Natural killer cell (primary cell): ENCODE data around the gene PEX11A. TPM values are rescaled to one million over a fixed set of nuclear protein-coding genes. Genes with fewer than 3 reads are reported as not detected.
"Not testable (repeated sequence)": the region's sequence is repeated elsewhere in the genome, so short reads cannot be mapped to it uniquely, and the experiment has no call there.

Experiments
- ATAC-seq, 3 donors: fragments of 150-1000 bp in 2 of 3; fragments of 200-7000 bp in 1 of 3; cut with Tn5 transposase; 1 replicate in 1 of 3; 2 replicates in 2 of 3; pipeline ENCODE4 v1.10.0; 2021; ENCODE audit warnings: mild to moderate bottlenecking in 2 of 3, moderate library complexity in 2 of 3
- DNase-seq, 2 donors: peaks; one replicate each; pipeline versions ENCODE4 v3.0.0 to v3.0.0-alpha.2; 2013 to 2021; ENCODE audit warnings: mixed read lengths in 1 of 2
- H3K27ac ChIP-seq: one replicate; pipeline ENCODE4 v1.5.1; 2013; ENCODE audit warnings: mild to moderate bottlenecking, low read length
- H3K27me3 ChIP-seq: one replicate; pipeline ENCODE4 v1.6.1; 2013; ENCODE audit warnings: low read length; ENCODE audit not compliant: control insufficient read depth, insufficient read depth
- H3K36me3 ChIP-seq: one replicate; pipeline ENCODE4 v1.6.1; 2013; ENCODE audit warnings: low read length; ENCODE audit not compliant: control insufficient read depth, insufficient read depth
- H3K4me1 ChIP-seq: one replicate; pipeline ENCODE4 v1.6.1; 2013; ENCODE audit warnings: low read length; ENCODE audit not compliant: control insufficient read depth, insufficient read depth
- H3K4me3 ChIP-seq: one replicate; pipeline ENCODE4 v1.5.1; 2013; ENCODE audit warnings: low read length
- H3K9me3 ChIP-seq: one replicate; pipeline ENCODE4 v1.6.1; 2013; ENCODE audit warnings: low read length; ENCODE audit not compliant: control insufficient read depth, insufficient read depth
- H3K27ac Mint-ChIP-seq, 2 donors: one replicate each; pipeline ENCODE4 v1.8.0; 2022; ENCODE audit warnings: mild to moderate bottlenecking in 2 of 2, mixed read lengths in 2 of 2, moderate library complexity in 1 of 2
- H3K27me3 Mint-ChIP-seq, 2 donors: one replicate each; pipeline ENCODE4 v1.8.0; 2022; ENCODE audit warnings: low read depth in 2 of 2, mixed read lengths in 2 of 2
- H3K36me3 Mint-ChIP-seq: one replicate; pipeline ENCODE4 v1.8.0; 2022; ENCODE audit warnings: mixed read lengths
- H3K4me1 Mint-ChIP-seq, 2 donors: one replicate each; pipeline ENCODE4 v1.8.0; 2022; ENCODE audit warnings: mixed read lengths in 2 of 2
- H3K4me3 Mint-ChIP-seq: one replicate; pipeline ENCODE4 v1.8.0; 2022; ENCODE audit warnings: mild to moderate bottlenecking, moderate library complexity, mixed read lengths
- H3K9me3 Mint-ChIP-seq, 2 donors: one replicate each; pipeline ENCODE4 v1.8.0; 2022; ENCODE audit warnings: mixed read lengths in 2 of 2
- WGBS: methylation state at CpG from one replicate; pipeline ENCODE4 v1.1.7; 2013; ENCODE audit warnings: missing lambda C conversion rate; ENCODE audit not compliant: insufficient coverage; 5-methylcytosine and 5-hydroxymethylcytosine counted together
- intact Hi-C: fragments of 100-400 bp; cut with micrococcal nuclease; formaldehyde crosslinking; loops from one replicate; pipeline ENCODE4 v1.14.2; 2022
- total RNA-seq, 4 donors: library from RNA; stranded (reverse); fragments of 120-200 nt in 1 of 4; gene quantifications; one replicate each; pipeline versions ENCODE4 v1.2.3 to v1.2.4, GENCODE V29; 2013 to 2022
- TF ChIP-seq, protein P1 (sequence below): fragments of 200-600 bp; IDR thresholded peaks from one replicate; pipeline ENCODE4 v1.8.0; 2022; ENCODE audit warnings: antibody characterized with exemption

PEX11A gene
- total RNA-seq, 3 donors from 2014 or later (not counting 1 experiment from before 2014, with no cell fraction given) = 2.0 to 3.1 (median 3.1) TPM

DNA sequence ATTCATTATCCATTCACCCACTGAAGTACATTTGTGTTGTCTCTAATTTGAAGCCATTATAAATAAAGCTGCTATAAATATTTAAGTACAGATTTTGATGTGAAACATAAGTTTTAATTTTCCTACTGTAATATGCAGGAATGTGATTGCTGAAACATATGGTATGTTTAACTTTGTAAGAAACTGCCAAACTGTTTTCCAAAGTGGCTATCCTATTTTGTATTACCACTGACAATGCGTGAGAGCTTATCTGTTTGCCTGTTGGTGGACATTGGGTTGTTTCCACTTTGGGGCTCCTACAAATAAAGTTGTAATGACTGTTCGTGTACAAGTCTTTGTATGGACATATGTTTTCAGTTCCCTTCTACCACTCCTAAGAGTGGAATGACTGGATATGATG, 2.5 kb upstream of the PEX11A start:
- Mint-ChIP-seq H3K4me3 (peak overlapping the region; percentile 45), H3K36me3 (no peaks in the 10 kb centered on the region), H3K27ac (no peak overlapping the region), H3K4me1 (peaks cover 18 to 19% of the 10 kb centered on the region in 2 donors), H3K27me3 (peaks cover 4 to 7% of the 10 kb centered on the region in 2 donors), H3K9me3 (no peaks in the 10 kb centered on the region)
- Histone ChIP-seq H3K4me1 (peaks cover 16% of the 10 kb centered on the region), H3K4me3 (no peak overlapping the region), H3K27ac (no peak overlapping the region), H3K27me3 (no peaks in the 10 kb centered on the region), H3K36me3 (no peaks in the 10 kb centered on the region), H3K9me3 (no peaks in the 10 kb centered on the region)
- TF ChIP-seq, protein P1, sequence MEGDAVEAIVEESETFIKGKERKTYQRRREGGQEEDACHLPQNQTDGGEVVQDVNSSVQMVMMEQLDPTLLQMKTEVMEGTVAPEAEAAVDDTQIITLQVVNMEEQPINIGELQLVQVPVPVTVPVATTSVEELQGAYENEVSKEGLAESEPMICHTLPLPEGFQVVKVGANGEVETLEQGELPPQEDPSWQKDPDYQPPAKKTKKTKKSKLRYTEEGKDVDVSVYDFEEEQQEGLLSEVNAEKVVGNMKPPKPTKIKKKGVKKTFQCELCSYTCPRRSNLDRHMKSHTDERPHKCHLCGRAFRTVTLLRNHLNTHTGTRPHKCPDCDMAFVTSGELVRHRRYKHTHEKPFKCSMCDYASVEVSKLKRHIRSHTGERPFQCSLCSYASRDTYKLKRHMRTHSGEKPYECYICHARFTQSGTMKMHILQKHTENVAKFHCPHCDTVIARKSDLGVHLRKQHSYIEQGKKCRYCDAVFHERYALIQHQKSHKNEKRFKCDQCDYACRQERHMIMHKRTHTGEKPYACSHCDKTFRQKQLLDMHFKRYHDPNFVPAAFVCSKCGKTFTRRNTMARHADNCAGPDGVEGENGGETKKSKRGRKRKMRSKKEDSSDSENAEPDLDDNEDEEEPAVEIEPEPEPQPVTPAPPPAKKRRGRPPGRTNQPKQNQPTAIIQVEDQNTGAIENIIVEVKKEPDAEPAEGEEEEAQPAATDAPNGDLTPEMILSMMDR = no peak
- intact Hi-C loops = no loop called here
- no peak for DNase-seq
- ATAC-seq = no peak
- 100% methylated on average over 1 of the region's 2 CpGs for whole genome bisulfite sequencing

DNA sequence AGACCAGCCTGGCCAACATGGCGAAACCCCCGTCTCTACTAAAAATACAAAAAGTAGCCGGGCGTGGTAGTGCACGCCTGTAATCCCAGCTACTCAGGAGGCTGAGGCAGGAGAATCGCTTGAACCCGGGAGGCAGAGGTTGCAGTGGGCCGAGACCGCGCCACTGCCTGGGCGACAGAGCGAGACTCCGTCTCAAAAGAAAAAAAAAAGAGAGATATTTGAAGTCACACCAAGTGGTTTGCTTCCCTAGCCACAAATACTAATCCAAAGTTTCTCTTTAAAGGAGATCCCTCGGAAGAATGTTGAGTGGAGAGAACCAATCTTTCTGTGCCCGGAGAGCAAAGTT, 651 bp downstream of the PEX11A start:
- Mint-ChIP-seq H3K27ac (peak overlapping the region; percentile 82 to 91), H3K4me3 (peak overlapping the region; percentile 94), H3K4me1 (peaks cover 19 to 21% of the 10 kb centered on the region in 2 donors)
- H3K9me3 ChIP-seq, intact Hi-C loops, H3K27ac ChIP-seq, H3K27me3 ChIP-seq, H3K36me3 Mint-ChIP-seq, H3K36me3 ChIP-seq, DNase-seq, ATAC-seq, H3K27me3 Mint-ChIP-seq, H3K9me3 Mint-ChIP-seq: not testable (repeated sequence)
- Histone ChIP-seq H3K4me3 (peak overlapping the region; percentile 84), H3K4me1 (peaks cover 16% of the 10 kb centered on the region)
- WGBS = 63% methylated on average over 15 of the region's 15 CpGs

DNA sequence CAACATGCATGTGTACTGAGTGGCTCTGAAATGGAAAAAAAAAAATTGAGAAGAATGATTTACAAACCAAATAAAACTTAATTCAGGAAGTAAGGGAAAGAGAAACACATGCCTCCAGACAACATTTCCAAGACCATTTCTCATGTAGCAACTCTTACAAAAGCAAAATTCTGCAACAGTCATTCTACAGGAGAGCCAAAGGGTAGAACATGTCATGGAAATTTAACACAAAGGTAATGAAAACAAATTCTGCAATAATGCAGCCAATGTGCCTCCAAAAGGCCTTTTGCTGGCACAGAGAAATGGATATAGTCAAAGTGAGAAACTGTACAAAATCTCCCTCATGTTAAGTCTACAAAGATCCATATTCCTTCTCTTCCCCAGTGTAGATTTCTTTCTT, 4.0 kb downstream of the PEX11A start:
- intact Hi-C loops = no loop called here
- H3K9me3 ChIP-seq = no peaks in the 10 kb centered on the region
- no peak overlapping the region for H3K4me3 ChIP-seq
- H3K4me1 ChIP-seq = peaks cover 16% of the 10 kb centered on the region
- Mint-ChIP-seq H3K9me3 (no peaks in the 10 kb centered on the region), H3K27me3 (no peaks in the 10 kb centered on the region), H3K27ac (no peak overlapping the region), H3K4me1 (peaks cover 19 to 21% of the 10 kb centered on the region in 2 donors), H3K36me3 (peaks cover 15% of the 10 kb centered on the region), H3K4me3 (no peak overlapping the region)
- no peak for ATAC-seq
- no peak overlapping the region for H3K27ac ChIP-seq
- DNase-seq = no peak
- peaks cover 8% of the 10 kb centered on the region for H3K36me3 ChIP-seq
- H3K27me3 ChIP-seq = no peaks in the 10 kb centered on the region
- TF ChIP-seq, protein P1 = no peak

DNA sequence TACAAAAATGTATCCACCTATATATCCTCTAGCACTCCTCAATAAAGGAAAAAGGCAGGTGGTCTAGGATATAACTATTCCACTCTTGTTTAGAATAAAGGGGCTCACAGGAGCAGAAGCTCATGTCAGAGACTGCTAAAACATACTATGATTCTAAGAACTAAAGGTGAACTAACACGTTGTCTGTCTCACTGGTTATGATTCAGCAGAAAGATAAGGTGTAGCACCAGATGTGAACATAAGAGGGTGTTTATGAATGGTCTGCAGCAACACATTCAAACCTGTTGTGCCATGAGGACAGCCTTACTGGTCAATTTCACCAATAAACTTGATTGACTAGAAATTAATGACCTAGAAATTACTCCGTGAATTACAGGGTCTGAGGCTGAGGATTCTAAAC, 4.6 kb downstream of the PEX11A start:
- H3K27ac Mint-ChIP-seq = no peak overlapping the region
- TF ChIP-seq, protein P1 = no peak
- peaks cover 15 to 18% of the 10 kb centered on the region in 2 donors for H3K4me1 Mint-ChIP-seq
- H3K36me3 Mint-ChIP-seq = peaks cover 15% of the 10 kb centered on the region
- 73% methylated on average over 2 of the region's 2 CpGs for WGBS
- H3K9me3 Mint-ChIP-seq = no peaks in the 10 kb centered on the region
- H3K9me3 ChIP-seq = no peaks in the 10 kb centered on the region
- H3K27me3 Mint-ChIP-seq = no peaks in the 10 kb centered on the region
- ATAC-seq (no peak), DNase-seq (no peak)
- no peaks in the 10 kb centered on the region for H3K27me3 ChIP-seq
- no peak overlapping the region for H3K27ac ChIP-seq
- H3K4me3 Mint-ChIP-seq = no peak overlapping the region
- peaks cover 12% of the 10 kb centered on the region for H3K4me1 ChIP-seq
- H3K4me3 ChIP-seq = no peak overlapping the region
- intact Hi-C loops = no loop called here
- H3K36me3 ChIP-seq = peaks cover 8% of the 10 kb centered on the region
